HCT116 (cell line): ENCODE results near the gene THRAP3. TPM values are rescaled to one million over a fixed set of nuclear protein-coding genes. Genes with fewer than 3 reads are reported as not detected.

Experiments used
- ATAC-seq: fragments of 200-7000 bp; cut with Tn5 transposase; 2 replicates; pipeline ENCODE4 v1.9.1; 2020; ENCODE audit warnings: mild to moderate bottlenecking, moderate library complexity
- BruUV-seq: library from RNA; stranded (reverse); fragments of 400-500 nt; replicated peaks from 2 replicates; lab custom pipeline; 2021; lab: Mats Ljungman, UMichigan
- CTCF ChIA-PET: fragments of 300-600 bp; sonication (Branson Sonifier 250); formaldehyde crosslinking; loops from one replicate; lab custom pipeline; 2021; ENCODE audit warnings: antibody characterized with exemption; lab: Charles Lee
- POLR2A ChIA-PET: fragments of 300-600, 350-600 bp; sonication (Branson Sonifier 250); formaldehyde crosslinking; loops from one replicate; lab custom pipeline; 2021; ENCODE audit warnings: antibody characterized with exemption; lab: Charles Lee
- RAD21 ChIA-PET, 2 experiments: fragments of 300-600 bp; sonication (Branson Sonifier 250); formaldehyde crosslinking; loops; one replicate each; lab custom pipeline; 2023; ENCODE audit warnings: low total read pairs in 2 of 2; ENCODE audit not compliant: uncharacterized antibody in 2 of 2, unreplicated experiment in 2 of 2, low non-redundant PET in 1 of 2; lab: Charles Lee
- DNase-seq: peaks from one replicate; pipeline ENCODE4 v3.0.0-alpha.2; 2010; ENCODE audit warnings: low read depth, low spot score
- H2AFZ ChIP-seq: fragments of 200-600 bp; shearing (Covaris generic), sonication (generic); 2 replicates; pipeline ENCODE4 v1.6.1; 2017; ENCODE audit warnings: low read depth, mixed run types, mixed read lengths, antibody characterized with exemption, low read length; ENCODE audit not compliant: poor library complexity, severe bottlenecking
- H3K27ac ChIP-seq: 2 replicates; pipeline ENCODE4 v1.5.1; 2012; ENCODE audit warnings: low read depth, low read length
- H3K27me3 ChIP-seq: fragments of 200-600 bp; sonication (generic); 2 replicates; pipeline ENCODE4 v1.6.1; 2016; ENCODE audit warnings: mixed run types, low read length, mixed read lengths; ENCODE audit not compliant: insufficient read depth
- H3K36me3 ChIP-seq, 2 experiments: fragments of 200-500 bp in 1 of 2; fragments of 200-600 bp in 1 of 2; sonication (Bioruptor generic) in 1 of 2; sonication (generic) in 1 of 2; 2 replicates each; pipeline versions ENCODE4 v1.5.1 to v1.6.1; 2014 to 2016; ENCODE audit warnings: low read length in 2 of 2, inconsistent platforms in 1 of 2, mixed read lengths in 1 of 2, mixed run types in 1 of 2; ENCODE audit not compliant: insufficient read depth in 2 of 2, control insufficient read depth in 1 of 2
- H3K4me1 ChIP-seq, 2 experiments: fragments of 200-600 bp in 1 of 2; sonication (generic) in 1 of 2; 2 replicates each; pipeline versions ENCODE4 v1.5.1 to v1.6.1; 2012 to 2017; ENCODE audit warnings: low read length in 2 of 2, inconsistent platforms in 1 of 2, mild to moderate bottlenecking in 1 of 2, mixed read lengths in 1 of 2, mixed run types in 1 of 2, moderate library complexity in 1 of 2; ENCODE audit not compliant: insufficient read depth in 2 of 2, control insufficient read depth in 1 of 2
- H3K4me2 ChIP-seq: fragments of 200-600 bp; sonication (generic); 2 replicates; pipeline ENCODE4 v1.6.1; 2017; ENCODE audit warnings: mixed run types, low read length, mixed read lengths
- H3K4me3 ChIP-seq, 2 experiments: fragments of 200-600 bp in 1 of 2; sonication (generic) in 1 of 2; replicated peaks in 1 of 2; 2 replicates each; pipeline ENCODE4 v1.5.1; 2011 to 2016; ENCODE audit warnings: low read length in 2 of 2, control low read depth in 1 of 2, low read depth in 1 of 2, mild to moderate bottlenecking in 1 of 2, mixed read lengths in 1 of 2, mixed run types in 1 of 2
- H3K79me2 ChIP-seq: fragments of 200-600 bp; sonication (generic); 2 replicates; pipeline ENCODE4 v1.6.1; 2017; ENCODE audit warnings: mild to moderate bottlenecking, mixed run types, low read length, moderate library complexity, mixed read lengths; ENCODE audit not compliant: insufficient read depth
- H3K9ac ChIP-seq: fragments of 200-600 bp; sonication (generic); 2 replicates; pipeline ENCODE4 v1.6.1; 2016; ENCODE audit warnings: low read length, mixed read lengths
- H3K9me2 ChIP-seq: fragments of 200-600 bp; sonication (generic), shearing (Covaris generic); 2 replicates; pipeline ENCODE4 v1.6.1; 2017; ENCODE audit warnings: mixed run types, mild to moderate bottlenecking, moderate library complexity; ENCODE audit not compliant: insufficient read depth
- H3K9me3 ChIP-seq, 2 experiments: fragments of 200-500 bp in 1 of 2; fragments of 200-600 bp in 1 of 2; sonication (Bioruptor generic) in 1 of 2; sonication (generic) in 1 of 2; 2 replicates each; pipeline ENCODE4 v1.6.1; 2014 to 2017; ENCODE audit warnings: low read length in 2 of 2, mixed read lengths in 2 of 2, inconsistent platforms in 1 of 2, low read depth in 1 of 2, mild to moderate bottlenecking in 1 of 2, mixed run types in 1 of 2, moderate library complexity in 1 of 2; ENCODE audit not compliant: control insufficient read depth in 1 of 2, insufficient read depth in 1 of 2
- H4K20me1 ChIP-seq: fragments of 200-600 bp; sonication (generic), shearing (Covaris generic); 2 replicates; pipeline ENCODE4 v1.6.1; 2017; ENCODE audit warnings: mixed run types, mild to moderate bottlenecking, moderate library complexity; ENCODE audit not compliant: insufficient read depth
- ATF3 ChIP-seq: IDR thresholded peaks from 2 replicates; pipeline ENCODE4 v1.6.1; 2012
- CBX3 ChIP-seq: IDR thresholded peaks from 2 replicates; pipeline ENCODE4 v1.6.1; 2012; ENCODE audit warnings: low read depth
- EGR1 ChIP-seq: IDR thresholded peaks from 2 replicates; pipeline ENCODE4 v1.6.1; 2012; ENCODE audit warnings: low read depth
- ELF1 ChIP-seq: IDR thresholded peaks from 2 replicates; pipeline ENCODE4 v1.6.1; 2012; ENCODE audit warnings: low read depth, borderline replicate concordance
- EZH2 ChIP-seq: fragments of 200-600 bp; sonication (generic); IDR thresholded peaks from 2 replicates; pipeline ENCODE4 v1.6.1; 2017; ENCODE audit warnings: antibody characterized with exemption, mixed run types
- EZH2phosphoT487 ChIP-seq: fragments of 200-600 bp; IDR thresholded peaks from 2 replicates; pipeline ENCODE4 v1.6.1; 2018; ENCODE audit warnings: antibody characterized with exemption, borderline replicate concordance
- FOSL1 ChIP-seq: IDR thresholded peaks from 2 replicates; pipeline ENCODE4 v1.6.1; 2012; ENCODE audit warnings: low read depth
- JUND ChIP-seq: IDR thresholded peaks from 2 replicates; pipeline ENCODE4 v1.6.1; 2012
- MAX ChIP-seq: IDR thresholded peaks from 2 replicates; pipeline ENCODE4 v1.6.1; 2012
- POLR2A ChIP-seq: IDR thresholded peaks from 2 replicates; pipeline ENCODE4 v1.7.0; 2011; ENCODE audit warnings: borderline replicate concordance; ENCODE audit not compliant: insufficient read depth, insufficient read length; ENCODE audit errors: extremely low read depth
- REST ChIP-seq: IDR thresholded peaks from 2 replicates; pipeline ENCODE4 v1.6.1; 2012; ENCODE audit warnings: low read depth
- SIN3A ChIP-seq: IDR thresholded peaks from 2 replicates; pipeline ENCODE4 v1.6.1; 2012; ENCODE audit warnings: low read depth
- SRF ChIP-seq: IDR thresholded peaks from 2 replicates; pipeline ENCODE4 v1.6.1; 2012; ENCODE audit warnings: low read depth
- TCF7L2 ChIP-seq: IDR thresholded peaks from 2 replicates; pipeline ENCODE4 v1.7.0; 2011; ENCODE audit warnings: borderline replicate concordance, inconsistent platforms; ENCODE audit not compliant: insufficient read depth, insufficient read length; ENCODE audit errors: extremely low read depth
- ZBTB33 ChIP-seq: IDR thresholded peaks from 2 replicates; pipeline ENCODE4 v1.6.1; 2011; ENCODE audit warnings: mild to moderate bottlenecking, low read length, moderate library complexity; ENCODE audit not compliant: insufficient replicate concordance; ENCODE audit errors: extremely low read depth
- ZFX ChIP-seq: fragments of 450-650 bp; IDR thresholded peaks from 2 replicates; pipeline ENCODE4 v1.6.1; 2017
- ZNF274 ChIP-seq: fragments of 200-500 bp; sonication (Bioruptor generic); IDR thresholded peaks from 2 replicates; pipeline ENCODE4 v1.6.1; 2014; ENCODE audit warnings: mild to moderate bottlenecking, low read depth, low read length, inconsistent platforms
- intact Hi-C: fragments of 100-400 bp; cut with micrococcal nuclease; formaldehyde crosslinking; loops from 2 replicates; pipeline ENCODE4 v1.10.0; 2022
- total RNA-seq: library from RNA; stranded (reverse); gene quantifications from one replicate; pipeline ENCODE4 v1.2.1, GENCODE V29; 2021; ENCODE audit not compliant: unreplicated experiment

THRAP3 gene
- total RNA-seq, 1 experiment from 2014 or later: 144 TPM

GRCh38 chr1:36239941-36240637 lies 15.8 kb downstream of the THRAP3 start:
- DNase-seq: no peak
- BruUV-seq: no TSS peak
- no peaks in the 10 kb centered on the region; a peak in 1 of 4 replicates for H3K4me1 ChIP-seq

More at GRCh38 chr1:36239941-36240637, 15.8 kb downstream of the THRAP3 start:
- H3K9me2 ChIP-seq: no peaks in the 10 kb centered on the region
- no peak for TF ChIP-seq EZH2
- no peak for TF ChIP-seq EGR1
- no peak for TF ChIP-seq FOSL1
- no peak for TF ChIP-seq ZNF274
- TF ChIP-seq SRF: no peak
- TF ChIP-seq ZBTB33: no peak
- TF ChIP-seq CBX3: no peak
- TF ChIP-seq ELF1: no peak
- TF ChIP-seq JUND: no peak
- TF ChIP-seq EZH2phosphoT487: no peak
- no peak for TF ChIP-seq TCF7L2
- no peak for TF ChIP-seq MAX
- TF ChIP-seq ZFX: no peak
- TF ChIP-seq POLR2A: no peak
- no peak for TF ChIP-seq SIN3A
- no peak for TF ChIP-seq REST
- TF ChIP-seq ATF3: no peak
- H3K9me3 ChIP-seq: no peaks in the 10 kb centered on the region
- peaks cover 35% of the 10 kb centered on the region for H4K20me1 ChIP-seq
- ChIA-PET RAD21 (no interaction called here), CTCF (no interaction called here), POLR2A (interaction anchor here (1.4 kb wide), 1 partner anchor 8 kb away, joined by 5 read pairs; no protein-coding TSS in a partner anchor)
- H3K9ac ChIP-seq: no peak overlapping the region
- H3K36me3 ChIP-seq: peaks cover 15 to 19% of the 10 kb centered on the region in 2 experiments; a peak in 3 of 4 replicates
- H3K4me3 ChIP-seq: no peak overlapping the region
- no peaks in the 10 kb centered on the region for H3K27me3 ChIP-seq
- no peak for ATAC-seq
- H3K4me2 ChIP-seq: no peak overlapping the region
- intact Hi-C loops: no loop called here
- peaks cover 93% of the 10 kb centered on the region for H3K79me2 ChIP-seq
- H2AFZ ChIP-seq: no peak overlapping the region
- no peak overlapping the region for H3K27ac ChIP-seq
